Measurements from ENCODE around the gene CNTNAP3.
"Not testable (repeated sequence)": the region's sequence is repeated elsewhere in the genome, so short reads cannot be mapped to it uniquely, and the experiment has no call there.

CNTNAP3 gene

DNA sequence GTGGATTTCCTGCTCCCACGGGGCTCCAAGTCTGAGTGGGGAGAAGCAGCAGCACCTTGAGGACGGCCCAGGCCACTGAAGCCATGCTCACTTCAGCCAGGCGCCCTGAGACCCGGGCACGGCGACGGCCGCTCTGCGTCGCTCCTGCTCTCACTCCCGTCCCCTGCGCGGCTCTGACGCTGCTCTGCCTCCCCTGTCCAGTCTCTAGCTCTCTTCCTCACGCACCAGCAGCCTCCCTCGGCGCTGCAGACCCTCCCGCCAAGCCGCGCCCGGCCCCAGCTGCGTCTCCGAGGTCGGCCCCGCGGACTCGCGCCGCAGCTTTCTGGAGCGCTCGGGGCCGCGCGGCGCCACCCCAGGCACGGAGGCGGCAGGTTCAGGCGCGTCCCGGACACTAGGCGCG lies at the start of gene CNTNAP3:
Gene CNTNAP3 (minus strand): TSS at position 188 of the 400 bp plus-strand sequence. CDS start 103 bp downstream, at position 85.
- DNase-seq = not testable (repeated sequence)

DNA sequence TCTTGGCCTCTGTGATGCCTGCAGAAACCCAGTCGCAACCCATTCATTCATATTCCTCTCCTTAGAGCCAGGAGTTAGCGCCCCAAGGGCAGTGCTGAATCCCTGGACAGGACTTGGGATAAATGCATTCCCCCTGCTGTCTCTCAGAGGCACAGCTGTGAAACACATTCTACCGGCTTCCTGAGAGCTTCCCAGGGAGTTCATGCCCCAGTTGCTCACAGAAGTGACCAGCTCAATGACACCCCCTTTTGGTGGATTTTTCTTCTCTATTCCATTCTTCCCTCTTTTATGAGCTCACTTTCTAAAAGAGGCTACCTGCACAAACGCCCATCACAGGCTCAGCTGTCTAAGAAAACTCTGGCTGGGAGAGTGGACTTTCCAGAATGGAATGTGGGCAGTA lies 8.0 kb downstream of the CNTNAP3 start:
- not testable (repeated sequence) for DNase-seq

DNA sequence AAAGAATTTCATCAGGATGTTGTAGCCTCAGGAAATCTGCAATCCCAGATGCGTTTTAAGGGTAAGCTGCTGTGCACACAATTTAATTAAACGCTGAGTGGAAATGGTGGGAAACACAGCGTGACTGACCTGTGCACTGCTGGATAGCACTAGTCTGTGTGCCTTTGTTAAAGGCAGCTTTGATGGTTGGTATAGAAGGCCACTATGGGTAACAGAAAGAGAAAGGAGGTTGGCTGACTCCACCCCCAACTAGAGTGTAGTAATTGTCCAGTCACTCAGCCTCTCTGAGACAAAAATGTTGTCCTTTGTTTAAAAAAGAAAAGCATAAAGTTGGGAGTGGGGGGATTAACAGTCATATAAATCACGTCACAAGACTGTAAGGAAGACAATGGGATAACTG lies 45.5 kb downstream of the CNTNAP3 start:
- DNase-seq = not testable (repeated sequence)

DNA sequence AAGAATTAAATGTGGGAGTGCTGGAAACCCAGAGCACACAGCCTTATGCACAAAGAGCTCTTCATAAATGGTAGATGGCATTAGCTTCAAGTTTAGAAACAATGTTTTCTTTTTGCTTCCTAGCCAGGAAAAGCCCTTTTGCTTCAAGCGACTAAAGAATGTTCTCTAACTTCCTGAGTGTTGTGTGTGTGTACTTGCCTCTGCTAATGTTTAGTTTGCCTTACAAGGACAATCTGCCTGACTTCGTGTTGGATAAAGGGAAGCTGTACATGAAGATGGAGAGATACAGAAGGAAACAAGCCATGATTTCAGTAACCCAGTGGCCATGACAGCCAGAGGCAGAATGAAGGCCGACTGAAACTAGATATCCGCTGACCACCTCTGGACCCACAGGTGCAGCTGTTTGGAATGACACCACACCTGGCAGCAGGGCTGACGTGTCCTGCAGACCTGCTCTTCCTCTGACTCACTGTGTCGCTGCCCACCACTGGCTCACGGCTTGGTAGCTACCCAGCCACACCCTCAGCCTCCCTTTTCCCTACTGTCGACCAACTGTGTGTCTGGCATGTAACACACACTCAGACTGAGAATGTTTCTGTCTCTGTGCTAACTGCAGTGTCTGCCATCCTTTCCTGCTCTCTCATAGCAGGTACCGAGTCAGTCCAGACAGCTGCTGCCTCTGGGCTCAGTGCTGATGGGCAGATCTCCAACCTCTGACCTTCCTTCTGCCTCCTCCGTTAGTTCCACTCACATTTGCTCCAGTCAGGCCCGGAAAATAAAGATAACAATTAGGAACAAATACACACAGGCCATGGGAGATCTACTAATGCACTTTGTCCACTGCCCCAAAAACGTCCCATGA lies 55.6 kb downstream of the CNTNAP3 start:
- not testable (repeated sequence) for DNase-seq

DNA sequence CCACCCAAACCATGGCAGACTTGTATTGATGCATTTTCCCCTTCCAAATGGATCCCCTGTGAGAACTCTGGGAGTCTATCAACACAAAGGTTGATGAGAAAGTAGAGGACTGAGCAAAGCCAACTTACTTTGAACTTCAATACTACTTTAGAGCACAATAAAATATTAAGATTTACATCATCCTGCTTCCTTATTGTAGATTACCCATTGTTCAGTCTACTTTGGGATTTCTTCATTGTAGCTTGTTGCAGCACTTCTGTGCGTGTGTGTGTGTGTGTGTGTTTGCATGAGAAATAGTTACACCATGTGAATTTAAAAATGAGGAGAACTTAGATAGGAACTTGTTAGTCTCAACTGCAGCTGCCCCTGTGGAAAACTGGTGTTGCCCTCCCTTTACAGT lies 72.0 kb downstream of the CNTNAP3 start:
- DNase-seq = not testable (repeated sequence)

DNA sequence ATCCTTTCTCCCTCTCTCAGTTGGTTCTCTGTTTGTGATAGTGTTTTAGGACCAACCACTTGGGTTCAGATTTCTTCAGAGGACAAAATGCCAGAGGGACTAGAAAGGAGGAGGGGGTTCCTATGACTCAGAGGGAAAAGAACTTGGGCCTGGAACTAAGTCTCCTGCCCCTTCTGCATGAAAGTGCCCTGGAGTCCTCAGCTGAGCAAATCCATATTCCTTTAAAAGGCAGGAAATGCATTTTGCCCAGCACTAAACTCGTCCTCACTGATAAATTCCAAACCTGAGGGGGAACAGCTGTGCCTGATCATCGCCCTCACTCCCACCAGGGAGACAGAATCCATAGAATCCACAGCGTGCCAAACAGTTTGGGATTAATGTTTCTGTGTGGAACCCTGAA lies 78.2 kb downstream of the CNTNAP3 start:
- DNase-seq = not testable (repeated sequence)

DNA sequence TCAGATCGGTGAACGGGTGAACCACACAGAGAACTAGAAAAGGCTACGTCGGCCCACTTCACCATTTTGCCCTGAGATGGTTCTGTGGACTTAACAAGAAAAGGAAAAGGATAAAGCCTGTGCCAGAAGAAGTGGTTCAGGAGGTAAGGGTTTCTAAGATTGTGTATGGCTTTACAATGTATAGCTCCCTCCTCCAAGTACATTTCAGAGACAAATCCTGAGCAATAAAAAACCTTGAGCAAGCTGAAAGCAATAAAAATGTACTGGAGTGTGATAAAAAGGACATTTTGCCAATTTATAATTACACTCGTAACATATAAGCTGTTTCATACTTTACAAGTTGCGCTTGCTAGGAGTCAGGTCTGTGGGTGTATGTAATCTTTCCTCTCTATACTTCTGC lies 81.3 kb downstream of the CNTNAP3 start:
- not testable (repeated sequence) for DNase-seq

DNA sequence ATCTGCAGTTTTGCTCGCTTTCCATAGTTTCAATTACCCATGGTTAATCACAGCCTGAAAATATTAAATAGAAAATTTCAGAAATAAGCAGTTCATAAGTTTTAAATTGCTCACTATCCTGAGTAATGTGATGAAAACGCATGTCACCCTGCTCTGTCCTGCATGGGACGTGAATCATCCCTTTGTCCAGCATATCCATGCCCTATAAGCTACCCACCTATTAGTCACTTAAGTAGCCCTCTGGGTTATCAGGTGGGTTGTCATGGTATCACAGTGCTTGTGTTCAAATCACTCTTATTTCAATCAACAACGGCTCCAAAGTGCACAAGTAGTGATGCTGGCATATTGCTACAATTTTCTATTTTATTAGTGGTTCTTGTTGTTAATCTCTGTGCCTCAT lies 82.1 kb downstream of the CNTNAP3 start:
- DNase-seq = not testable (repeated sequence)

DNA sequence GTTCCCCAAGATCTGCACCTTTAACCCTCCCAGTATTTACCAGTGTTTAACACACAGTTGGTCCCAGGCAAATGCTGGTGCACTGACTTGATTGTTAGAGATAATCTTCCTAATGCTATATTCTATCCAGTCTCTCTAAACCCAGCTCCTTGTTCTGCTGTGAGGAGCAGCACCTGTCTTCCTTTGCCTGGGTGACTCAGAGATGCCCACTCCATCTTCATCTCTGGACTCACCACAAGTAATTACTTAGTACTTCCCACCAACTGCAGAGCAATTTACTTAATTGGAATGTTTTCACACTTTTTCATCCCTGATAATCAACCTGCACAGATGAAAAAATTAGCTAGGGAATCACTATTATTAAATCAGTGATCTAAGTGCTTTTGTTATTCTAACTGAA lies 87.6 kb downstream of the CNTNAP3 start:
- DNase-seq = not testable (repeated sequence)

DNA sequence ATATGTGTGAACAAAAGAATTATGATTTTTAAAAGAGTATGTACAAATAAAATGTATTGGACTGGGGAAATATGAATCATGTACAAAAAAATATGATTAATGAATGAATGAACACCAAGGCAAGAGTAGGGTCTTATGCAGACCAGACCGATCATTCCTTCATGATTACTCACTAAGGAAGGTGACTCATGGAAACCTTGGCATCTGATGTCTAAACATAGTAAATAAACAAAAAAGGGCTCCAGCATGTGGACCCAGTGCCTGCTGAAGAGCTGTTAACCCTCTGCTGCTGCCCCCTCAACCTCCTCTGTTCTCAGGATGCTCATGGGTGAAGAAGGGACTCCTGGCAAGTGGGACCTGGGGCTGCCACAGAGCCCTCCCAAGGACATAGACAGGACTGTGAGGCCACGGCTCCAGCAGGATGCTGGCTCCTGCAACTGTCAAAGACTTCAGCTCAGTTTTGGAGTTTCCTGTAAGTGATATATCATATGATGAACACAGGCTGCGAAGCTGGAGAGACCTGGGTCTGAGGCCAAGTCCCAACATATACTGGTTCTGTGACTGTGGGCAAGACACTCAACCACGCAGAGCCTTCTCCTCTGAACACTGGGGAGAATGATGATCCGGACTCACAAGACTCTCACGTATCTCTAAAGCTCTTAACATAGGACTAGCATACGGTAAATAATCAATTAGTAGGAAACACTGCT lies 89.8 kb downstream of the CNTNAP3 start:
- not testable (repeated sequence) for DNase-seq

DNA sequence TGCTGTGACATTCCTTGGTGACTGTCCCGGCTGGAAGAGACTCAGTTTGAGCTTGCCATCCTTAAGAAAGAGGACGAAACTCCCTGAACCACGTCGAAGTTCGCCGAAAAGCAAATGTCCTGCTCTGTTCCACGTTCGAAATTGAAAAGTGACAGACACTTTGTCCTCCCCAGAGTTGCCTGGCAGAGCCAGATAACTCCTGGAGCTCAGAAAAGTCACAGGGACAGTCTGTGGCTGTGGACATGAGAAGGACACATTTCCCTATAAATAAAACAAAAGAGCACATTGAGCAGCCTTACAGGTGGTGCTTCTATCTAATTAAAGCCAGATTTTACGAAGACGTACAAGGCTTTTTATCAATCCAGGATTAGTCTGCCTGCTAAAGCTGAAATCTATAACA lies 116.6 kb downstream of the CNTNAP3 start:
- DNase-seq = not testable (repeated sequence)

DNA sequence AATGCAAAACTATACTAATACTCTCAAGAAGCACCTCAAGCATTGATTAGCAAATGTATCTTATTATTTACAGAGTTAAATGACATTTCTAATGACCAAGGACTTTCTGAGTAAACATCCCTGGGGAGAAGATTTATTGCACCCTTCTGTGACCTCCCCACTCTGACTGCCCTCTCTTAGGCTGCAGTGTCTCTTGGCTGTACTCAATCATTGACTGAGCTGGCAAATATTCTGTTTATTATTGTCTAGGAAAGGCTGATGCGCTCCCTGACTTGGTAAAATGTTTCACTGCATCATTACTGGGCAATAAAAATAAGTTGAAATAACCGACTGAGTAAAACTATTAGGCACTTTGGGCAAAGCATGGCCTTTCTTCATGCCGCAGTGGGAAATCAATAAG lies 130.3 kb downstream of the CNTNAP3 start:
- DNase-seq = not testable (repeated sequence)

DNA sequence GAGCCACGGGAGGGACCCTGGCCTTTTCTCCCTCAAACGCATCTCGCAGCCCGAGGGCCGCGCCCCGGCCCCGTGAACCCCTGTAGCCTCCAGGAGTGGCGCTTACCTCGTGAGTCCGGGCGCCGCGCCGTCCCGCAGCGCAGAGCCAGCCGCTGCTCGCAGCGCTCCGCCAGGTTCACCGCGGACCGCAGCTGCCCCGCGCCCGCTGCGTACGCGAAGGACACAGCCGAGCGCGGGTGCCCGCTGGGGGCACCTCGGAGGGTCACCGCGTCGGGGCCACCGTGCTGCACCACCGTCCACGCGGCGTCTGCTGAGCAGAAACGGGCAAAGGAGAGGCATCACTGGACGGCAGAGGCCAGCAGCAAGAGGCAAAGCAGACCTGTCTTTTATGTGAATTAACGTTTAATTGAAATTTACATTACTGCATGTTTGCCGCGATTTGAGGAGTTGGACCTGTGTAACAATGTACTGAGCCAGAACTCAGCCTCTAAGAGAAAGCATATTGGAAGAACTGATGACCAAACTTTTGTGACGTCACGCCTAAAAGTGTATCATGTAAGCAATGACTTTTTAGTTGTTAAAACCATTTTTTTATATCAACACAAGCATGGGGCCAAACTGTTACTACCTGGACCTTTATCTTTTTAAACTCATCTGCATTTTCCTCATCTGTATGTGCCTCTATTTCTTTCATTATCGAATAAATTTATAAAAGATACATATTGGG lies 155.0 kb downstream of the CNTNAP3 start:
- not testable (repeated sequence) for DNase-seq

DNA sequence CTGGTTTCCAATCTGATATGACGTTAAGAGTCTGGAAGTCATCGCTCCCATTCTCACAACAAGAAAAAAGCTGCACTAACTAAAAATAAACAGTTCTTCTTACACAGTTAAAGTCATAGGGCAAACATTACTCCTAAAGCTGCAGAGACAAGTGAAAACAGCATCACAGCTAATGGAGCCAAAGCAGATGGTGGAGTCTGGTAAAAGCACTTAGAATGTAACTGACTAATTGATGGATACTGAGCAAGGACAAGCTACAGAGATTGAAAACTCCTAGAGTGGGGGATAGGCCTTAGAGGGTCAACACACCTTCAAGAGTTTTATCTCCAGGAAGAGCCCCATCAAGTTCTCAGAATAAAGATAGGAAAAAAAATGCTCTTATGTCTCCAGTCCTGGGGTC lies 166.6 kb downstream of the CNTNAP3 start:
- not testable (repeated sequence) for DNase-seq

DNA sequence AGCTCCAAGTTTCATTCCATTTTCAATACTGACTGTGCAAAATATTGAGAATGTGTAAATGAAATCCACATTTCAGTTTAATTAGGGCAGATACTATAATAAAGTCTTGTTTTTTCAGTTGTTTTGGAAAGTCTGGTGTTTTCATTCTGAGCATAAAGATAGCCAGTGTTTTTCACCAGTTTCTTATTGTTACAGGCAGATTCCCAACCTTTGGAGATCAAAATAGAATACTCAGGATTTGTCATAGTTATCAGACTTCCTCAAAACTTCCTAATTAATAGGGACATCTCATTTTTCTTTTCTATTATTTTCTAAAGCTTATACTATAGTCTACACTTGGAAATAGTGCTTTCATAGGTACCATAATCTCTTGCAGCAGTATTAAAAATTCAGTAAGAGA lies 176.2 kb downstream of the CNTNAP3 start:
- not testable (repeated sequence) for DNase-seq

DNA sequence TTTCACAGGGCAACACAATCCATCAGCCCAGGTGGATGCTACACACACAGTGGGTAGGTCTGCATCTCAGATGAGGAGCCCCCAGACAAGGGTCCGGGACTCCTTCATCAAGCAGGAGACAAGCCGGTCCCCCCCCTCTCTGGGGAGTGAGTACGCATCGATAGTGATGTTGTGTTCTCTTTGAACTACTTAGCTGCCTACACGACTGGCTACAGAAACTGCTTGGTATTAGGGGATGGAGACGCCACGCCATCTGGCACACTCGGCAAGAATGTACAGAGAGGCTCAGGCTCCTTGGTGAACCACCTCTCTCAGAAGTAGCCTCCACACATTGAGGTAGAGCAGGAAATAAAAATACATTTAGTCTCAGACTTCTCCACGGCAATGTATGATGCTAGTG lies 179.8 kb downstream of the CNTNAP3 start:
- no peak for DNase-seq

DNA sequence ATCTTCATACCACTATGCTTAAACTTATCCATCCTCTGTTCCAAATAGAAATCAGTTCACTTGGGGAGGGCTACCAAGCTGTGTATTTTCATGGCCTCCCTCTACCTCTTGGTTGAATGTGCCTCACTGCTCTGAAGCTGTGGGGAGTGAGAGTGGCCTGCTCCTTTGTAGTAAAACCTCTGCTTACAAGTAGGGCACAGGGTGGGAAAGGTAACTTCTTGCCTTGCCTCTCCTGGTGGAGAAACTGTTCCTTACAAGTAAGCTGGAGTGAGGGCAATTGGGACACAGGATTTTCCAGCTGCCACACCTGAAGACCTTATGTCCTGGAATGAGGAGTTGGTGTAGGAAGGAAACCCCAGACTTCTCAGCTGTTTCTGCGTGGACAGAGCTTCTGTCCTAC lies 190.8 kb downstream of the CNTNAP3 start:
- DNase-seq = not testable (repeated sequence)

DNA sequence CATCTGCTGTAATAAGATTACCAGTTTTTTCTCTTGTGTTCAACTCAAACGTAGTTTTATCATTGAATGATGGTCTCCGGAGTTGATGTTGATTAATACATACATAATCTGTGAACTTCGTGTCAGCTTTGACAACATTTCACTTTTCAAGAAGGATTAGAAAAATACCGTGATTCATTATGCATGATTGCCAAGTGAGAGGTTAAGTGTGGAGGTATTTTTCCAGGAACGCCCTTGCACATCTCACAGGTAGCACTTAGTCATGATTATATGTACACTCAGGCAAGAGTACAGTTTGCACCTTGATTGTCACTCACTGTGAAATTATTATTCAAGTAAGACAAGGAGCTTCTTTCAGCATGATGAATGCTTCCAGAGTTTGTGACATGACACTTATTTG lies 202.7 kb downstream of the CNTNAP3 start:
- DNase-seq = not testable (repeated sequence)

DNA sequence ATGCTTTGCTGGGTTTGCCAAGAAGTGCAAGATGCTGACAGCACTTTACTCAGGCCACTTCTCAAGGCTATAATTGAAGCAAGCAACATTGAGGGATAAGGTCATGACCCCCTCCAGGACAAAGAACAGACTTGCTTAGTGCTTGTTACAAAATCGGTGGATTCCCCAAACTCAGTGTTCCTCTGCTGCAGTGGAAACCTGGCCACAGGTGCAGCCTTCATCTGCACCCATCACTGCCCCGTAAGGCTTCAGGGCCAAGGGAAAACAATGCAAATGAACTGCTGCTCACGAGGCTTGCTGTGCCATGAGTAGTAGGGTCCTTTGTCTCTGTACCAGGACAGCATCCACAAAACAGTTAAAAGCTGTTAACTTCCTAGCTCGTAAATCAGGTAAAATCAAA lies 205.4 kb downstream of the CNTNAP3 start:
- DNase-seq = not testable (repeated sequence)

DNA sequence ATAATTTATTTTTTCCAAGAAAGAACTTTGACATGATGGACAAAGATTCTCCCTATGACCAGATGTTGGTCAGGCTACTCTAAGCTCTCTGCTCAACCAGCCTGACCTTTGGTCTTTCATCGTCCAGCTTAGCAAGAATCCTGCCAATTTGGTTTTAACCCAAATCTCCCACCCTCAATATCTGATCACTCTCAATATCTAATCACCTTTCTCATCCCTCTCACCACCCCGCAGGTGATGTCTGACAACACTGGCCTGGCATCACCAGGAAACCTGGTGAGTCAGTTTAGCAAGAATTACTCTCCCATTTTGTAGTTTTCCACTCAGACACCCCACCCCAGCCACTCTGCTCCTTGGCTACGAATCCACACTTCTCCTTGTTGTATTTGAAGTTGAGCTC lies 207.9 kb downstream of the CNTNAP3 start:
- not testable (repeated sequence) for DNase-seq

DNA sequence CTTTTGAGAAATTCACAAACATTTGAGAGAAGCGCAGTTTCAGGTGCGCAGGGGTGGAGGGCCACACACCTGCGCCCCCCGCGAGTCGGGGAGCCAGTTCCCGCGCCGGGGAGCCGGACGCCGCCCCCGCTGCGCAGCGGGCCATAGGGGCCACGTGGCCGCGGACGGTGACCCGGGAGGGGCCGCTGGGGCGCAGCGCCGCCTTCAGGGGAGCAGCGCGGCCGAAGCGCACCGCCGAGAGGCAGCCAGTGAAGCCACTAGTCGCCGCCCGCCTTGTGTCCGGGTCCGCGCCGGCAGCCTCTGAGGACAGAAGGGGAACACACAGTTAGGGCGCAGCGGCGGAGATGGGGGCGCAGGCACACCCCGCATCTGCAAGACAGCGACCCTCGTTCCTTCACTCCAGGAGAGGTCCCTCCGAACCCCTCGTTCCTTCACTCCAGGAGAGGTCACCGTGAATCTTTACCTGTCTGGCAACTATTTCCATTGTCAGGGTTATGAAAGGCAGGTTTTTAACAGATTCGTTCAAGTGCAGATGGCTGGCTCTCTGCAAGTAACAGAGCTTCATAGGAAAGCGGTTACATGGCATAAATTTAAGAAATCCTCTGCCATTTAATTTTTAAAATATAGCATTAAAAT lies 209.2 kb downstream of the CNTNAP3 start:
- DNase-seq = not testable (repeated sequence)

DNA sequence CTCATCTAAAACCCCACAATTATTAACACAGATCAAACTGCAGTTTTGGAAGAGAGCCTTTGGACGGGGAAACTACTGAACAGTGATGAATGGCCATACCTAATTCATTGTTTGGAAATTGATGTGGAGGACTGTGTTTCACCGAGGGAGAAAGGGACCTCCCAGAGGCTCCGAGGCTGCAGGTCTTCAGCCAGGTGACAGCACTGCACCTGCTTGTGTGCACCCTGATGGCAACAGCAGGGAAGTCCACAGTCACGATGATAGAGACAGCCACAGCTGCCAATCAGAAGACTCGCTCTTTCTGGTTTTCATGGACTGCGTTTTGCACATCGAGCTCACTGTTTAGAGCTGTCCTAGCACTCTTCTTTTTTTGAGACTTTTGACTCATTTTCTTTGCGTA lies 214.4 kb downstream of the CNTNAP3 start:
- DNase-seq = not testable (repeated sequence)

DNA sequence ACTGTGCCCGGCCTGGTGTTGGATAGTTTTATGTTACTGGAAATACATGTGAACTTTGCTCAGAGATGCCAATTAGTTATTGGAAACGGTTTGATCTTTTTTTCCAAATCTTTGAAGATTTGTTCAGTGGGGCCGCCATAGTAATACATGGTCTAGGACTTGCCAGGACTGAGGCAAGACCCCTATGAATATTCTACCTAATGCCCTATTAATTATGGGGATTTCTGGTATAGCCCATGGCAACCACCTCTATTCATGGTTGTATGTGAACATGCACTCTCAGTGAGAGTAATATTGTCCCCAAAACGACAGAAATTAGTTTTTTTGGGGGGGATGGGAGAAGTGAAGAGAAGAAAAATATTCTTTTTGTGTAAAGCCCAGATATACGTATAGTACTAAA lies 220.3 kb downstream of the CNTNAP3 start:
- not testable (repeated sequence) for DNase-seq

Measured in hippocampal formation (tissue), 2 donors.